Skeletal muscle tissue (tissue), 4 donors: Measurements from ENCODE around the gene CADPS. TPM values are rescaled to one million over a fixed set of nuclear protein-coding genes. Genes with fewer than 3 reads are reported as not detected.
A peak's percentile ranks its signal among the peaks of the same experiment; 100 is the strongest.

Source experiments
- H3K27ac ChIP-seq: one replicate; pipeline ENCODE4 v1.7.0; 2013; ENCODE audit warnings: mild to moderate bottlenecking, low read depth, low read length, inconsistent platforms
- H3K27me3 ChIP-seq, 3 donors: one replicate each; pipeline ENCODE4 v1.7.0; 2013; ENCODE audit warnings: low read length in 3 of 3; ENCODE audit not compliant: control insufficient read depth in 3 of 3, insufficient read depth in 3 of 3
- H3K36me3 ChIP-seq, 3 donors: one replicate each; pipeline ENCODE4 v1.7.0; 2013; ENCODE audit warnings: low read length in 3 of 3; ENCODE audit not compliant: control insufficient read depth in 3 of 3, insufficient read depth in 3 of 3
- H3K4me1 ChIP-seq, 3 donors: one replicate each; pipeline ENCODE4 v1.7.0; 2013; ENCODE audit warnings: low read length in 3 of 3, mild to moderate bottlenecking in 3 of 3; ENCODE audit not compliant: control insufficient read depth in 3 of 3, insufficient read depth in 3 of 3
- H3K4me3 ChIP-seq, 3 donors: one replicate each; pipeline ENCODE4 v1.7.0; 2013; ENCODE audit warnings: low read length in 3 of 3
- H3K9ac ChIP-seq, 3 donors: one replicate each; pipeline ENCODE4 v1.7.0; 2013; ENCODE audit warnings: low read length in 3 of 3, mild to moderate bottlenecking in 3 of 3, moderate library complexity in 2 of 3, low read depth in 1 of 3
- H3K9me3 ChIP-seq, 3 donors: one replicate each; pipeline ENCODE4 v1.7.0; 2013; ENCODE audit warnings: low read length in 3 of 3; ENCODE audit not compliant: control insufficient read depth in 3 of 3
- total RNA-seq: library from RNA; depleted of rRNA; stranded (reverse); fragments of >200 nt; gene quantifications from one replicate; pipeline ENCODE4 v1.2.3, GENCODE V29; 2014
- donor health status: Osteomylitis.

The CADPS gene
- total RNA-seq: 1.0 TPM

DNA sequence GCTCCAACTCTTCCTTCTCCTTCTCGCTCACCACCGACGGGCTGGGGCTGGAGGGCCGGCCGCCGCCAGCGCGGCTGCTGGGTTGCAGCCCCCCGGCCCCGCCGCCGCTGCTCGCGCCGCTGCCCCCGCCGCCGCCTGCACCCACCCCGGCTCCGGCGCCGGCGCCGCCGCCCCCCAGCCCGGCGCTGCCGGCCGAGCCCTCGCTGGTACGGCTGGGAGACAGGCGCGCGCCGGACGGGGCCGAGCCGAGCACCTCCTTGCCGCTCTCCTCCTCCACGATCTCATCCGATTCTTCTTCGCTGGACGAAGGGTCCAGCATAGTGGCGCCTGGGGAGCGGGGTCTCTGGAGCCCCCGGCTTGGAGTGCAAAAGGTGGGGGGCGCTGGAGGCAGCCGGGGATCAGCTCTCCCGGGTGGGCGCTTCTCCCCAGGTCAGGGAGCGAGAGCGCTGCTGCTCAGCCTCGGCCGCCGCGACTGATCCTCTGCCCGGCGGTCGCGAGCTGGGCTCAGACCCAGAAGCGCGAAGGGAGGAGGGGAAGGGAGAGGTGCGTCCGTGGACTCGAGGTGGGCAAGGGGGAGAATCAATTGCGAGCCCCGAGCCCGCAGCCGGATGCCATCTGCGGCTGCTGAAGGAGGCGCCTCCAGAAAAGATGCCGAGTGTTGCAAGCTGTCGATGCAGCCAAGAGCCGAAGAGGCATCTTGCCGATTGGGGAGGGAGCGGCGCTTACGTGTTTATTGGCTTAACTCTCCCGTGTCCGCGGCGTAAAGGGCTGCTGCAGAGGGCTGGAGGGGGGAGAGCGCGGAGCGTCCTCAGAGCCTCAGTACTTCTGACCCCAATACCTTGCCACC, at the start of gene CADPS:
CADPS (minus strand) TSS at position 706 of the 847 bp plus-strand sequence; CDS start at position 319, 387 bp downstream.
- no peak within 1 kb of the TSS for H3K27ac ChIP-seq
- H3K27me3 ChIP-seq: peaks cover 22 to 31% (median 30%) of the 10 kb centered on the region in 3 donors
- no peaks in the 10 kb centered on the region for H3K36me3 ChIP-seq
- H3K4me3 ChIP-seq: peak within 1 kb of the TSS; percentile 51 to 60 (median 52)
- peaks cover 0 to 2% (median 2%) of the 10 kb centered on the region in 3 donors for H3K9me3 ChIP-seq
- no peak within 1 kb of the TSS for H3K9ac ChIP-seq
- H3K4me1 ChIP-seq: peaks cover 2 to 10% (median 5%) of the 10 kb centered on the region in 3 donors

DNA sequence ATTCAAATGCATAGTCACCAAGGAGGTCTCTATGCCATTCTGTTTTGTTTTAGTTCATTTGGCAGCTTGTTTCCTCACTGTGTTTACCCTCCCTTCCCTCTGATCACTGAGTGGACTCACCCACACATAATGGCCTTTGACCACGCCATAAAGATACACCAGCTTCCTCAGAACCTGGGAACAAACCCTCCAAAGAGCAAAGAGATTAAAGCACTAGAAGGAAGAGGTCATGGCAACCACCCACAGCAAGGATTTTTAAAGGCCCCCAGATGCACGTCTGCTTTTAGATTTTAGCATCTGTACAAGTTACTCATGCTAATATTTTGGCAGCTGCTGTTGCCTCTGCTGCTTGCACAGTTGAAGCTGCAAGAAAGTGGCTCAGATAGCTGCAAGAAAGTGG, 47.9 kb upstream of the CADPS start:
- Histone ChIP-seq H3K4me3 (no peak overlapping the region), H3K9me3 (no peaks in the 10 kb centered on the region), H3K27me3 (no peaks in the 10 kb centered on the region), H3K27ac (no peak overlapping the region), H3K36me3 (no peaks in the 10 kb centered on the region), H3K9ac (no peak overlapping the region), H3K4me1 (no peaks in the 10 kb centered on the region)

DNA sequence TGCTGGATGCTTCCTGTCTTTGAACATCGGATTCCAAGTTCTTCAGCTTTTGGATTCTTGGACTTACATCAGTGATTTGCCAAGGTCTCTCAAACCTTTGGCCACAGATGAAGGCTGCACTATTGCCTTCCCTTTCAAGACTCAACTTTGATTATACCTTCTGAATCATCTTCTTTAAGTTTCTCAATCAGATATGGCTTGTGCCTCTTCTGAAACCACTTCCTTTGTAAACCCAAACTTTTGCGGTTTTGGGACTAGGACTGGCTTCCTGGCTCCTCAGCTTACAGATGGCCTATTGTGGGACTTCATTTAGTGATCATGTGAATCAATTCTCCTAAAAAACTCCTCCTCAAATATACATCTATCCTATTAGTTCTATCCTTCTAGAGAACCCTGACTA, 47.1 kb upstream of the CADPS start:
- H3K9me3 ChIP-seq: no peaks in the 10 kb centered on the region
- H3K36me3 ChIP-seq: no peaks in the 10 kb centered on the region
- H3K4me3 ChIP-seq: no peak overlapping the region
- no peak overlapping the region for H3K27ac ChIP-seq
- H3K4me1 ChIP-seq: no peaks in the 10 kb centered on the region
- H3K27me3 ChIP-seq: no peaks in the 10 kb centered on the region
- no peak overlapping the region for H3K9ac ChIP-seq

DNA sequence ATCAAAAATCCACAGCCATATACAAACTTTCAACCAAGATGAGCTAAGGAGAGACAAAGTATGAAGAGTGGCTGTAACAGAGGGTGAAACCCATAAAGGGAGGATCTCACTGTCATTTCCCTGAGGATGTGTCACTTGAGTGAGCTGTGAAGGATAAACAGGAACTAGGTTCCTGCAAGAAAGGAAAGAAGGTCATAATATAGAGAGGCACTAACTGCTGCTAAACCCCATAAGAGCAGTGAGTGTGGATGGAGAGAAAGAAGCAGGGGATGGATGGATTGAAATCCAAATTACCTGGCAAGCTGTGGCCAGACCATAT, 45.2 kb upstream of the CADPS start:
- no peak overlapping the region for H3K27ac ChIP-seq
- no peaks in the 10 kb centered on the region for H3K4me1 ChIP-seq
- no peaks in the 10 kb centered on the region for H3K27me3 ChIP-seq
- no peaks in the 10 kb centered on the region for H3K9me3 ChIP-seq
- H3K36me3 ChIP-seq: no peaks in the 10 kb centered on the region
- no peak overlapping the region for H3K4me3 ChIP-seq
- no peak overlapping the region for H3K9ac ChIP-seq

DNA sequence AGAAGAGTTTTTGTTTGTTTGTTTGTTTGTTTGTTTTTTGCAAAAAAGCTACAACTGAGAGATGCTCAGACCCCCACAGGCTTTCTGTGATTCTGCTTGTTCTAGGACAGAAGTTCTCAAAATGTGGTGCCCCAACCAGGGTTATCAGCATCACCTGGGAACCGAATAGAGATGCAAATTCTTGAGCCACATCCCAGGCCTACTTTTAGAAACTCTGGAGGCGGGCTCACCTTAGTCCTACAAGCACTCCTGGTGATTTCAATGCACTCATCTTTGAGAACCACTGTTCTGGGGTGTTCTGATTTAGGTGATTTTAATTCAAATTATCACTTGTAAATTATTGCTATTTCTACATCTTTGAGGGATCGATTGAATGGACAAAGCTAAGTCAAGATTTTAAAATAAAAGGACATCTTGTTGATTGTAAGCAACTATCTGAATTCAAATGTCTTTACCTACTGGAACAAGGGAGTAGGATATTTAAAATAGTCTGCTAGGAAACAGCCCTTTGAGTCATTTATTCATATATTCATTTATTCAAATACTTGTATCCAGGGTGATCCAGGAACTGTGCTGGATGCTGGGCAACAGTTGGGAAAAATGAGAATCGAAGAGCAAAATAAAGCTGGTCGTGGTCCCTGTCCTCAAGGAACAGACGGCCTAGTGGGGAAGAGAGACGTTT, 44.7 kb upstream of the CADPS start:
- Histone ChIP-seq H3K9ac (no peak overlapping the region), H3K36me3 (no peaks in the 10 kb centered on the region), H3K27ac (no peak overlapping the region), H3K27me3 (no peaks in the 10 kb centered on the region), H3K4me3 (no peak overlapping the region), H3K9me3 (no peaks in the 10 kb centered on the region), H3K4me1 (no peaks in the 10 kb centered on the region)

DNA sequence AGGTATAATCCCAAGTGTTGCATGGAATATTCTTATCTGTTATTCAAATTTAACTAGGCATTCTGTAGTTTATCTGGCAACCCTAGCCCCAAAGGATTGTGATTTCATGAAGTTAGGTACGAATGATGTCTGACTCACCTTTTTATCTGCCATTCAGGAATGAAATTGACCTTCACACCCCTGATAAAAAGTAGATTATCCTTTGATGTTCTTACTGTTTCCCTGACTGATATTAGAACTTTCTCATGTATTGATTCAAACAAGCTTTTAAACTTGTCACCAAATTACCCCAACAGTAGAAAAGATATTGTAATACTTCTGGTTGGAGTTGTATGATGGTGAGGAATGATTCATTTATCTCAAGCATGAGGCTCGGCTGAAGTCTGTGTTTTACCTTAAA, 43.6 kb upstream of the CADPS start:
- Histone ChIP-seq H3K9ac (no peak overlapping the region), H3K9me3 (no peaks in the 10 kb centered on the region), H3K4me1 (no peaks in the 10 kb centered on the region), H3K36me3 (no peaks in the 10 kb centered on the region), H3K27ac (no peak overlapping the region), H3K27me3 (no peaks in the 10 kb centered on the region), H3K4me3 (no peak overlapping the region)

DNA sequence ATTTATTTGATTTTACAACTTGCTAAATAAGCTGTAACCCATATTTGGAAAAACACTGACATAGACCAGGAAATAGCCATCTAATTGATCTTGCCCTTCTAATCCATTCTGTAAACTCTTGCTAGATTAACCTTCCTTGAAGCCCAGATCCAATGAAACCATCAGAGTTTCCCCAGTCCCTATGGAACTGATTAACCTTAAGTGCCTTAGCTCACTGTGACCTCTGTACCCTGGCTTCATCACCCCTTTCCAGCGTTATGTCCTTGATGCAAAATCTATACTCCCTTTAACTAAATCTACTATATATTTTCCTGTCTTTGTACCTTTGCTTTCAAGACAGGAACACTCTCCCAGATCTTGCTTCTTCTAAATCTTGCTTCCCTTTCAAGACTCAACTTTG, 42.9 kb upstream of the CADPS start:
- Histone ChIP-seq H3K9me3 (no peaks in the 10 kb centered on the region), H3K4me3 (no peak overlapping the region), H3K36me3 (no peaks in the 10 kb centered on the region), H3K4me1 (no peaks in the 10 kb centered on the region), H3K27me3 (no peaks in the 10 kb centered on the region), H3K9ac (no peak overlapping the region), H3K27ac (no peak overlapping the region)

DNA sequence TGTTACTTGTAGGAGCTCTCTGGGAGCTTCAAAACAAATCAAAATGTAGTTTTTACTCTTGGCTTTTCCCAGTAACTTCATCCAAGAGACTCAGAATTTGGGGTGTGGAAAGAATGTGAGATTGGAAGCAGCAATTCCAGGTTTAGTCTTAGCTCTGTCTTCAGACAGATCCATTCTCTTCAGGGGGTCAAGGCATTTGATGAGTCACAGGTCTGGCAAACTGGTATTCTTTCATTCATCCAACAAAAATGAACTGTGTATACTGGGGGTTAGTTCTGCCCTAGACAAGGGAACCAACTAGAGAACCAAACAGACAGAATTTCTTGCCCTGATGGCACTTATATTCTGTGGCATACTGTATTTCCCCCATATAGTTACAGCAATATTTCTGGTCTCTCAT, 36.3 kb upstream of the CADPS start:
- Histone ChIP-seq H3K9ac (no peak overlapping the region), H3K9me3 (peaks cover 0 to 2% (median 0%) of the 10 kb centered on the region in 3 donors), H3K4me3 (no peak overlapping the region), H3K36me3 (no peaks in the 10 kb centered on the region), H3K27me3 (no peaks in the 10 kb centered on the region), H3K27ac (no peak overlapping the region), H3K4me1 (no peaks in the 10 kb centered on the region)

DNA sequence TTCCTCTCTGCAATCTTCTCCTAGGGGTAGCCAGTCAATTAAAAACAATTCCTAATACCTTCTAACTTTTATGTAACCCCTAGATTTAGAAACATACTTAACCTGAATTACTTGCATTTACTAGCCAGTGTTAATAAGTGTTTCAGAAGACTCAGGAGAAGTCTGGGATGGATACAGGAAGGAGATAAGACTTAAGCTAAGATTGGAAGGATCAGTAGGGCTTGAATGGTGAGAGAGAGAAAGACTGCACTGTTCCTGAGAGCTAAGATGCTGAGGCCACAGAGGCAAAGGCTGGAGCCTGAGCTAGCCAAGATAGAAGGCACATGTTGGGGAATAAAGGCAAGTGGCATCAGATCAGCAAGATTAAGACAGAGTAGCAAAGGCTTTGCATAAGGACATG, 30.1 kb upstream of the CADPS start:
- H3K36me3 ChIP-seq: no peaks in the 10 kb centered on the region
- no peak overlapping the region for H3K27ac ChIP-seq
- peaks cover 0 to 2% (median 0%) of the 10 kb centered on the region in 3 donors for H3K9me3 ChIP-seq
- peaks cover 0 to 3% (median 0%) of the 10 kb centered on the region in 3 donors for H3K27me3 ChIP-seq
- no peaks in the 10 kb centered on the region for H3K4me1 ChIP-seq
- H3K4me3 ChIP-seq: no peak overlapping the region
- no peak overlapping the region for H3K9ac ChIP-seq
